Right lobe of liver (tissue), 6 donors: ENCODE measurements around the gene AGRN. TPM values are rescaled to one million over a fixed set of nuclear protein-coding genes. Genes with fewer than 3 reads are reported as not detected.
"Not testable (repeated sequence)": the region's sequence is repeated elsewhere in the genome, so short reads cannot be mapped to it uniquely, and the experiment has no call there.

Source experiments
- ATAC-seq, 4 donors: fragments of 200-7000 bp; cut with Tn5 transposase; one replicate each; pipeline ENCODE4 v1.9.1; 2020; ENCODE audit warnings: mild to moderate bottlenecking in 4 of 4, moderate library complexity in 4 of 4
- DNase-seq, 3 donors: peaks; one replicate each; pipeline ENCODE4 v3.0.0-alpha.2; 2020
- H3K27ac ChIP-seq, 3 donors: fragments of 200-600 bp; one replicate each; pipeline ENCODE4 v1.8.0; 2022
- H3K27me3 ChIP-seq, 2 donors: fragments of 200-600 bp; one replicate each; pipeline ENCODE4 v1.8.0; 2022
- H3K36me3 ChIP-seq, 4 donors: fragments of 200-600 bp; sonication (generic) in 1 of 4; one replicate each; pipeline versions ENCODE4 v1.5.1 to v1.8.0; 2017 to 2022; ENCODE audit warnings: control low read depth in 1 of 4
- H3K4me1 ChIP-seq, 4 donors: fragments of 200-600 bp; sonication (generic) in 1 of 4; one replicate each; pipeline versions ENCODE4 v1.5.1 to v1.8.0; 2017 to 2022; ENCODE audit warnings: control low read depth in 1 of 4
- H3K4me3 ChIP-seq, 3 donors: fragments of 200-600 bp; one replicate each; pipeline ENCODE4 v1.8.0; 2022
- H3K9me3 ChIP-seq, 4 donors: fragments of 200-600 bp; sonication (generic) in 1 of 4; one replicate each; pipeline versions ENCODE4 v1.5.1 to v1.8.0; 2017 to 2022; ENCODE audit warnings: control low read depth in 1 of 4
- CTCF ChIP-seq, 4 donors: fragments of 200-600 bp in 3 of 4; fragments of 450-650 bp in 1 of 4; IDR thresholded peaks; one replicate each; pipeline versions ENCODE4 v1.5.1 to v1.8.0; 2016 to 2022; ENCODE audit warnings: antibody characterized with exemption in 4 of 4, mild to moderate bottlenecking in 2 of 4
- POLR2A ChIP-seq: fragments of 450-650 bp; IDR thresholded peaks from one replicate; pipeline ENCODE4 v1.6.1; 2017; ENCODE audit warnings: antibody characterized with exemption, mild to moderate bottlenecking
- WGBS: methylation state at CpG from one replicate; pipeline ENCODE4 v1.1.6; 2018; ENCODE audit warnings: low coverage, low lambda C conversion rate; ENCODE audit not compliant: insufficient coverage; ENCODE audit errors: missing lambda C conversion rate; 5-methylcytosine and 5-hydroxymethylcytosine counted together
- intact Hi-C, 2 donors: fragments of 100-400 bp; cut with DNase I; formaldehyde crosslinking; loops; one replicate each; pipeline versions ENCODE4 v1.11.2 to v1.14.1; 2022
- total RNA-seq, 6 experiments: library from RNA; depleted of rRNA in 2 of 6; stranded (reverse); fragments of >200 nt in 2 of 6; fragmentation: NEBNext Ultra II Directional in 3 of 6; extraction: Animal tissue kit (Norgen Biotek cat#: 25700) in 3 of 6; gene quantifications; one replicate each; pipeline versions ENCODE4 v1.1.0 to v1.2.4, GENCODE V29; 2016 to 2023
- donor health status: DM: no; HTN: yes; CAD: no.
- donor health status: DM: no; HTN: no; CAD: no.
- donor health status: DM: no; HTN: no; CAD: no.
- donor health status: DM: no; HTN: yes; CAD: no.
- donor health status: DM: no; HTN: yes; CAD: no.

The AGRN gene
- total RNA-seq, 6 experiments from 2014 or later: 14.2 to 44.5 (median 35.2) TPM

- intact Hi-C loops: no loop called here
- Histone ChIP-seq H3K27ac (no peak overlapping the region), H3K27me3 (peaks cover 0 to 10% of the 10 kb centered on the region in 2 donors), H3K9me3 (no peaks in the 10 kb centered on the region), H3K4me3 (no peak overlapping the region), H3K4me1 (peaks cover 0 to 6% (median 0%) of the 10 kb centered on the region in 4 donors), H3K36me3 (no peaks in the 10 kb centered on the region)
- ATAC-seq (no peak), DNase-seq (peak in 2 of 3 donors; percentile 16 to 49)
- no peak for TF ChIP-seq POLR2A
- TF ChIP-seq CTCF (IDR thresholded peaks at IDR 0.05): no peak
- WGBS: 72% methylated on average over 4 of the region's 9 CpGs
Measured at GRCh38 chr1:975365-975764, 44.6 kb upstream of the AGRN start.

- H3K27me3 ChIP-seq: peaks cover 0 to 3% of the 10 kb centered on the region in 2 donors
- 11% methylated on average over 12 of the region's 40 CpGs for WGBS
Measured at GRCh38 chr1:975896-976683, 43.8 kb upstream of the AGRN start.

GRCh38 chr1:976791-977190 is 43.1 kb upstream of the AGRN start:
- ATAC-seq, H3K27ac ChIP-seq, DNase-seq, H3K4me1 ChIP-seq, H3K36me3 ChIP-seq, H3K9me3 ChIP-seq, intact Hi-C loops, H3K4me3 ChIP-seq, H3K27me3 ChIP-seq: not testable (repeated sequence)
- WGBS: 87% methylated on average over 8 of the region's 39 CpGs

More at GRCh38 chr1:975896-976683, 43.8 kb upstream of the AGRN start:
- intact Hi-C loops: no loop called here
- no peaks in the 10 kb centered on the region for H3K9me3 ChIP-seq
- peak; percentile 47 to 84 (median 82) for ATAC-seq
- TF ChIP-seq CTCF (IDR thresholded peaks at IDR 0.05) (peak; percentile 34 to 75 (median 52)), POLR2A (no peak)
- H3K4me3 ChIP-seq: no peak overlapping the region
- peaks cover 0 to 6% (median 0%) of the 10 kb centered on the region in 4 donors for H3K4me1 ChIP-seq
- H3K27ac ChIP-seq: no peak overlapping the region
- H3K36me3 ChIP-seq: no peaks in the 10 kb centered on the region
- peak in 2 of 3 donors; percentile 44 to 67 for DNase-seq

GRCh38 chr1:978069-978834 is 41.7 kb upstream of the AGRN start:
- no peaks in the 10 kb centered on the region for H3K36me3 ChIP-seq
- intact Hi-C loops: no loop called here
- H3K4me3 ChIP-seq: no peak overlapping the region
- peaks cover 0 to 6% (median 0%) of the 10 kb centered on the region in 4 donors for H3K4me1 ChIP-seq
- no peaks in the 10 kb centered on the region for H3K9me3 ChIP-seq
- H3K27me3 ChIP-seq: no peaks in the 10 kb centered on the region
- no peak overlapping the region for H3K27ac ChIP-seq
- WGBS: 86% methylated on average over 31 of the region's 44 CpGs
- TF ChIP-seq POLR2A (no peak), CTCF (IDR thresholded peaks at IDR 0.05) (no peak)
- DNase-seq (peak in 1 of 3 donors; percentile 57), ATAC-seq (no peak)
